GM06990 (cell line): ENCODE data around the gene ITGB2.

Experiments
- DNase-seq: peaks from one replicate; pipeline ENCODE4 v3.0.0-alpha.2; 2011; ENCODE audit not compliant: insufficient read length; ENCODE audit errors: extremely low read depth
- H3K27me3 ChIP-seq: replicated peaks from 2 replicates; pipeline ENCODE4 v1.6.0; 2011; ENCODE audit warnings: low read length; ENCODE audit not compliant: control insufficient read depth, insufficient read depth
- H3K36me3 ChIP-seq: 2 replicates; pipeline ENCODE4 v1.5.1; 2011; ENCODE audit warnings: low read length; ENCODE audit not compliant: control insufficient read depth, insufficient read depth
- H3K4me3 ChIP-seq: replicated peaks from 2 replicates; pipeline ENCODE4 v1.5.1; 2011; ENCODE audit warnings: low read depth, mild to moderate bottlenecking, control low read depth, low read length
- TF ChIP-seq, protein P1 (sequence below): IDR thresholded peaks from 2 replicates; pipeline ENCODE4 v1.5.1; 2011; ENCODE audit warnings: low read length, control low read depth, mild to moderate bottlenecking, inconsistent platforms; ENCODE audit not compliant: insufficient read depth, poor library complexity, severe bottlenecking

The ITGB2 gene

DNA sequence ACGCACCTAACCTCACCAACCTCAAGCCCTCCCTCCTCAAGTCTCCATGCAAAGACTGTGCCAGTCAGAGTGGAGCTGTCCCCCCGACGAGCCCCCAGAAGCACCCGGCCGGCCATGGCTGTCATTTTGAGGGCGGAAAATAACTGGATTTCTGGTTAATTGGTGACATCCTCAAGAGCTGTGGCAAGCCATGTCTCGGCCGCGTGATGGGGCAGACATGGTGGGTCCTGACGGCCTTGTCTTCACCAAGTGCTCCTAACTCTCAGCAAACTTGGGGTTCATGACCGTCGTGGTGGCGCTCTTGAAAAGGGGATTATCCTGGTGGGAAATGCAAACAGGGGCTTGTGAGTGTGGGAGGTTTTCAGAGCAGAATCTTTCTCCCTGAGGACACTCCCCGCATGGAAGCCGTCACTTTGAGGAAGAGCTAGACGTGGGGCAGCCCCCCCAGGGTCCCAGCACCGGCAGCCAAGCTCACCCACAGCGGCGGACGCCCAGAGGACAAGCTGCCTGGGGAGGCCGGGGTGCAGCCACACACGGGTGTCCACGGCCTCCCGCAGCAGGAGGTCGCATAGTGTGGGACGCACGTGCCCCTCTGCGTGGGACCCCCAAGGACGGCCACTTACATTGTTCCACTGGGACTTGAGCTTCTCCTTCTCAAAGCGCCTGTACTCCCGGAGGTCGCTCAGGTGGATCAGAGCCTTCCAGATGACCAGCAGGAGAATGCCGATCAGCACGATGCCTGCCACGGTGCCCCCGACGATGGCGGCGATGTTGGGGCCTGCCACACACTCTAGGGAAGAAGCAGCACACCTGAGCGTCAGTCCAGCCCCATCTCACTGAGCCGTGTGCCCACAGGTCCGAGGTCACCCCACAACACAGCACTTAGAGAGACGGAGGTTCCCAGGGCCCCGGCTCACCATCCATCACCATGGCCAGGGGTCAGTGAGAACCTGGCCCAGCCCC is 34.3 kb downstream of the ITGB2 start:
- DNase-seq: no peak
- Histone ChIP-seq H3K4me3 (no peak overlapping the region), H3K27me3 (no peaks in the 10 kb centered on the region), H3K36me3 (peaks cover 18% of the 10 kb centered on the region)
- TF ChIP-seq, protein P1, sequence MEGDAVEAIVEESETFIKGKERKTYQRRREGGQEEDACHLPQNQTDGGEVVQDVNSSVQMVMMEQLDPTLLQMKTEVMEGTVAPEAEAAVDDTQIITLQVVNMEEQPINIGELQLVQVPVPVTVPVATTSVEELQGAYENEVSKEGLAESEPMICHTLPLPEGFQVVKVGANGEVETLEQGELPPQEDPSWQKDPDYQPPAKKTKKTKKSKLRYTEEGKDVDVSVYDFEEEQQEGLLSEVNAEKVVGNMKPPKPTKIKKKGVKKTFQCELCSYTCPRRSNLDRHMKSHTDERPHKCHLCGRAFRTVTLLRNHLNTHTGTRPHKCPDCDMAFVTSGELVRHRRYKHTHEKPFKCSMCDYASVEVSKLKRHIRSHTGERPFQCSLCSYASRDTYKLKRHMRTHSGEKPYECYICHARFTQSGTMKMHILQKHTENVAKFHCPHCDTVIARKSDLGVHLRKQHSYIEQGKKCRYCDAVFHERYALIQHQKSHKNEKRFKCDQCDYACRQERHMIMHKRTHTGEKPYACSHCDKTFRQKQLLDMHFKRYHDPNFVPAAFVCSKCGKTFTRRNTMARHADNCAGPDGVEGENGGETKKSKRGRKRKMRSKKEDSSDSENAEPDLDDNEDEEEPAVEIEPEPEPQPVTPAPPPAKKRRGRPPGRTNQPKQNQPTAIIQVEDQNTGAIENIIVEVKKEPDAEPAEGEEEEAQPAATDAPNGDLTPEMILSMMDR: no peak

DNA sequence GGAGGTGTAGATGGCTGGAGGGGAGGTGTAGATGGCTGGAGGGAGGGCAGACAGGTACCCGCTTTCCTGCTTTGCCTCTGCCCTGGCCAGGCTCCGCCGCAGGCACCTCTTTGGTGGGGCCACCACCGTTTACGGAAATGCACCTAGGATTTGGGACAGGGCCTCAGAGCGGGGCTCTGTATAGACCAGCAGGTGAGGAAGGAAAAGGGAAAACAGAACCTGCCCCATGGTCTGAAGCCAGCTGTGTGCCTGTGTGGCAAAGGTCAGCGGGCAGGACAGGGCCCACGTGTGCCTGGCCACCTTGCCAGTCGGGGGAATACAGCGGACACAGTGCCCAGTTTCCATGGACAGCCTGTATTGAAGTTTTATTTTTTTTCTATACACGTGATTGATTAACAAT is 35.1 kb downstream of the ITGB2 start:
- no peak for DNase-seq

DNA sequence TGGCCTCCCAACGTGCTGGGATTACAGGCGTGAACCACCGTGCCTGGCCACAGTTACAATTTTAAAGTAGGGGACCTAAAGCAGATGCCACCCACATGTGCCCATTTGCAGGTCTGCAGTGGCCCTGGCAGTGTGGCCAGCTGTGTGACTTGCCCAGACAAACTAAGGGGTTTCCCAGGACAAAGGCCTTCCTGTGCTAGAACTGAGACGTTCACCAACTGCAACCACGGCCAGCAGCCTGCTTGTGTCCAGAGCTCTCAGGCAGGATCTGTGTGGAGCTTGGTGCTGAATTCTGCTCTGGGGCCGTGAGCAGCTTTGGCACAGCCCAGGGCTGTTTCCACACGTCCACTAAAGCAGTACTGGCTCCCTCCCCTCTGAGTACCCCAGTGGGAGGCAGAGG is 36.6 kb downstream of the ITGB2 start:
- TF ChIP-seq, protein P1: no peak
- Histone ChIP-seq H3K4me3 (no peak overlapping the region), H3K27me3 (no peaks in the 10 kb centered on the region), H3K36me3 (peaks cover 13% of the 10 kb centered on the region; the same call in 1 of the 2 replicates)
- DNase-seq: no peak

More for the DNA sequence above, 35.1 kb downstream of the ITGB2 start:
- Histone ChIP-seq H3K27me3 (no peaks in the 10 kb centered on the region), H3K4me3 (no peak overlapping the region), H3K36me3 (peaks cover 15% of the 10 kb centered on the region)
- TF ChIP-seq, protein P1: no peak

DNA sequence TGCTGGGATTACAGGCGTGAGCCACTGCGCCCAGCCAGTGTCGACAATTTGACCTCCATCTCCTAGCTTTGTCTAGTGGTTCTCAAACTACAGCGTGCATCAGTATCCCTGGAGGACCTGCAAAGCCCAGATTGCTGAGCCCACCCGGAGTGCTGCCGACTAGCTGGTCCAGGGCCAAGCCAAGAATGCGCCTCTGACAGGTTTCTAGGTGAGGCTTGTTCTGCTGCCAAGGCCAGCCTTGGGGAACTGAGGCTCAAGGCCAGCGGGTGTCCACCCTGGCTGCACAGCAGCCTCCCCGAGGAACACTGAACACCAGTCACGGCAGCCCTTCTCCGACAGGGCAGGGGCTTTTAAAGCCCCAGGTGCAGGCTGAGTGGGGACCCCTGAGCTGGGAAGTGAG is 37.4 kb downstream of the ITGB2 start:
- DNase-seq: no peak
- TF ChIP-seq, protein P1: no peak
- H3K4me3 ChIP-seq: no peak overlapping the region
- peaks cover 13% of the 10 kb centered on the region; the same call in 1 of the 2 replicates for H3K36me3 ChIP-seq
- no peaks in the 10 kb centered on the region for H3K27me3 ChIP-seq

DNA sequence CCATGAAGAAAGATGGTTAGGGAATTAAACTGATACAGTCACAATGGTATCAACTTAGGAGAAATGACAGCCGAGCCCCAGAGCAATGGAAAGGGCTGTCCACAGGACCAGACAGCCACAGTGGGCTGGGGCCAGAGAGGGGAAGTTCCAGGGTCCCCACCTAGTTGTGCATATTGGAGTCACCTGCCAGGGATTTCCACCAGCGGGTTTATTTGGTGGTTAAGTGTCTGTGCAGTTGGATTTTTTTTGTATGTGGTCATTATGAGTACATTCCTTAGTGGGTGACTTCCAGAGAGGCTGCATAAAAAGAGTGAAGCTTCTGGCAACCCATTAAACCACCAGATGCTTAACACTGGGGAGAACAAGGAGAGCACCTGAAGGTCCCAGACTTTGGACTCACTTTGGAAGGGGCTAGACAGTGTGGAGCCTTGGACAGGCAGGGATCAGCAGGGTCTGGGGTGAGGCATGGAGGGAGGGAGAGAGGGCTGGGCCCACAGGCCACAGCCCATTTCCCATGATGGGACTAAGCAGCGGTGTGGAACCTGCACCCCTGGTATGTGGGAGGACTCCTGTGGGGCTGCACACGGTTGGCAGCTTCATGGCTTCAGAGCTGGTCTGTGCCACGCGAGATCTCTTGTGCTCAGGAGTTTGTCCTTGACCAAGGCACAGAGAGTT is 39.4 kb downstream of the ITGB2 start:
- H3K27me3 ChIP-seq: no peaks in the 10 kb centered on the region
- no peak for DNase-seq
- H3K36me3 ChIP-seq: peaks cover 2% of the 10 kb centered on the region; the same call in 1 of the 2 replicates
- no peak overlapping the region for H3K4me3 ChIP-seq
- TF ChIP-seq, protein P1: no peak
